GM18499 (cell line): Measurements from ENCODE around the gene NEURL1B.
"Not testable (repeated sequence)": the region's sequence is repeated elsewhere in the genome, so short reads cannot be mapped to it uniquely, and the experiment has no call there.

ENCODE experiments used
- ATAC-seq: cut with Tn5 transposase; IDR thresholded peaks from one replicate; pipeline ENCODE4 v1.9.1; 2021; ENCODE audit warnings: moderate number of reproducible peaks; ENCODE audit not compliant: insufficient read depth, unreplicated experiment

The NEURL1B gene, protein sequence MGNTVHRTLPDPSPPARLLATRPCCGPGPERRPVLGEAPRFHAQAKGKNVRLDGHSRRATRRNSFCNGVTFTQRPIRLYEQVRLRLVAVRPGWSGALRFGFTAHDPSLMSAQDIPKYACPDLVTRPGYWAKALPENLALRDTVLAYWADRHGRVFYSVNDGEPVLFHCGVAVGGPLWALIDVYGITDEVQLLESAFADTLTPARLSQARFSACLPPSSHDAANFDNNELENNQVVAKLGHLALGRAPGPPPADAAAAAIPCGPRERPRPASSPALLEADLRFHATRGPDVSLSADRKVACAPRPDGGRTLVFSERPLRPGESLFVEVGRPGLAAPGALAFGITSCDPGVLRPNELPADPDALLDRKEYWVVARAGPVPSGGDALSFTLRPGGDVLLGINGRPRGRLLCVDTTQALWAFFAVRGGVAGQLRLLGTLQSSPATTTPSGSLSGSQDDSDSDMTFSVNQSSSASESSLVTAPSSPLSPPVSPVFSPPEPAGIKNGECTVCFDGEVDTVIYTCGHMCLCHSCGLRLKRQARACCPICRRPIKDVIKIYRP

DNA sequence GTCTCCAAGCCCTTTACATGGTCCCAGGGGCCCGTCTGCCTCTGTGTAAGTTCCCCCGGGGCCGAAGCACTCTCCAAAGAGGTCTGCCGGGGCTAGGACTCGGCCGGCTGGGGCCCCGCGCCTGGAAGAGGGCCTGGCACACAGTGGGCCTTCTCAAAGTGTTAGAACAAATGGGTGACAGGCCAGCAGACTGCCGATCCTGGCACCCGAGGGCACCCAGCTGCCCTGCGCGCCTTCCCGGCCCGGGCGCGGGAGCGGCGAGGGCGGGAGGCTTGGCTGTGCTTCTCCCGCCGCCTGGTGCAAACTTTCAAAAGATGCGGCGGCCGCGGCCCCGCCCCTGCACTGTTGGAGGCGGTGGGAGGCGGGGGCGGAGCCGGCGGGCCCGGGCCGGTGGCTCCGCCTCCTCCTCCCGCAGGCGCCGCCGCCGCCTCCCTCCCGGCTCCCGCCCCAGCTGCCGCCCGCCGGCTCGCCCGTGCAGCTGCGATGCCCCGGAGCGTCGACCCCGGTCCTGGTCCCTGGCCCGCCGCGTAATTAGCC, at the start of gene NEURL1B:
NEURL1B (plus strand) TSS at position 442 of the 537 bp plus-strand sequence. CDS start 144 bp downstream, outside the sequence.
- no peak for ATAC-seq

DNA sequence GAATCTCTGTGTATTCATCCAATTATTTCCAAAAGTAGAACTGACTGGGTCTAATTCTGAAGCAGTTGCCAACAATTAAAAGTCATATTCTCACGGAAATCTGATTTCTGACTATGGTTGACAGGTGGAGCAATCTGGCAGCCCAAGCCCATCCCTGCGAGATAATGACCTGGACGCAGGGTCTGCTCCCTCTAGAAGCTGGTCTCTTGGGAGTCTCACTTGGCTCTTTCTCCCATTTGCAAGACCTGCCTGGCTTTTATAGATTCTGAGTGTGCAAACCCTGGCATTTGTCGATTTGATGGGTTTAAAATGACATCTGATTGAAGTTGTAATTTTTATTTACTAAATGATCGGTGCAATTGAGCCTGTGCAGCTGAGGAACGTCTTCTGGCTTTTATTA, 49.4 kb upstream of the NEURL1B start:
- no peak for ATAC-seq

DNA sequence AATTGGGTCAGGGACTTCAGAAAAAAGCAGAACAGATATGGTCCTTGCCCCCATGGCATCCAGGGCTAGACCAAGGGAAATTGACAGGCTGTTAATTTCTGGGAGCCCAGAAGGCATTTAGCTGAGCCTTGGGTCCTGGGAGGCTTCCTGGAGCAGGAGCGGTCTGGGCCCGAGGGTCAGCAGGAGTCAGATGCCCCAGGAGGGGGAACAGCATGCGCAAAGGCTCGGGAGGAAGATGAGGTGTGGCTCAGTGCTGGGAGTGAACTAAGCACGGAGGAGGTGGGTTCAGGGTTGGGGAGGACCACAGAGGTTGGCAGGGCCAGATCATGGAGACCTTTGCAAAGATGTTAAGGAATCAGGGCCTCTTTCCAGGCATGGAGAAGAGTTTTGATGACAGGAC, 48.2 kb upstream of the NEURL1B start:
- no peak for ATAC-seq

DNA sequence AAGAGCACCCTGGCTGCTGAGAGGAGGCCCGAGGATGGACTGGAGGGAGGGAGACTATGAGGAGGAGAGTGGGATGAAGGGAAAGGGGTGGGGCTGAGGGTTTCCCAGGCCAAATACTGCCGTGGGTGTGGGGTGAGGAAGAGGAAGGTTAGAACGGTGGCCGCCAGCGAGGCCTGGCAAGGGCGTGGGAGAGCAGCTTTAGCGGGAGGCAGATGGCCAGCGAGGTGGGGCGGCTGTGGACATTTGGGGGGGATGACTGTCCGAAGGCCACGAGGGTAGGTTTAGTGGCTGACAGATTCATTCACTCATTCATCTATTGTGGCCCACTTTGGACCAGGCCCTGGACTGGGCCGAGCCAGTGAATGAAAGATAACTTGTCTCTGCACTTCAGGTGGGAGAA, 47.8 kb upstream of the NEURL1B start:
- ATAC-seq: no peak

DNA sequence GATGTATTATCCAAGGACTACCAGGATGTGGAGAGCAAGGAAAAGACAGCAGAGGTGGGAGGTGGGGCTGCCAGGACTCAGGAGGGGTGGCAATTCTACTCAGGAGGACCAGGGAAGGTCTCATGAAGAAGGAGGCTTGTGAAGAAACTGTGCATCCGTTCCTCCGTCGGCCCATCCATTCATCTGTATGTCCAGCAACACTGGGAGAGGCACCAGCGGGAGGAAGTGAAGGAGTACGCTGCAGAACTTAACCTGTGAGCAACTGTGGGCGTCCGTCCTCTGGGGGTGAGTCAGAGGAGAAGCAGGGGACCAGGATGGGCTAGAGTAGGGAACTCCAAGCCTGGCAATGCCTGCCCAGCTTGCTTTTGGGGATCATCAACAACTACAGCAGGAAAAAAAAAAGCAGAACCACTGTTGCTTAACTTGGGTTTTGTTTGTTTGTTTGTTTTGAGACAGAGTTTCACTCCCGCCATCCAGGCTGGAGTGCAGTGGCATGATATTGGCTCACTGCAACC, 47.3 kb upstream of the NEURL1B start:
- ATAC-seq: no peak

DNA sequence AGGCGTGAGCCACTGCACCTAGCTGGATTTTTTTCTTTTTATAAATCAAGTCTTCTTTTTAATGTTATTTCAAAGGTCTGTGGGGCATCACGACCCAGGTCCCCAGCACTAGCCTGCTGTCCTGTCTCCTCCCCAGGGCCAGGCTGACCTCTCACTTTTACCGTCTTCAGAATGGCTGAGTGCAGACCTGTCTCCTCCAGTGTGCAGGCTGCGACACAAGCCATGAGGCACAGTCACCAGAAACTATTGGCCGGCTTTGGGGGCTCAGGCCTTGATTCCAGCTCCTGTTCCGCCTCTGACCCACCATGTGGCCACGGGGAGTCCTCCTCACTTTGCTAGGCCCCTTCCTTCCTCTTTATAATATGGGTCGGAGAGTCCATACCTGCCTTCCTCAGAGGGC, 46.6 kb upstream of the NEURL1B start:
- no peak for ATAC-seq

DNA sequence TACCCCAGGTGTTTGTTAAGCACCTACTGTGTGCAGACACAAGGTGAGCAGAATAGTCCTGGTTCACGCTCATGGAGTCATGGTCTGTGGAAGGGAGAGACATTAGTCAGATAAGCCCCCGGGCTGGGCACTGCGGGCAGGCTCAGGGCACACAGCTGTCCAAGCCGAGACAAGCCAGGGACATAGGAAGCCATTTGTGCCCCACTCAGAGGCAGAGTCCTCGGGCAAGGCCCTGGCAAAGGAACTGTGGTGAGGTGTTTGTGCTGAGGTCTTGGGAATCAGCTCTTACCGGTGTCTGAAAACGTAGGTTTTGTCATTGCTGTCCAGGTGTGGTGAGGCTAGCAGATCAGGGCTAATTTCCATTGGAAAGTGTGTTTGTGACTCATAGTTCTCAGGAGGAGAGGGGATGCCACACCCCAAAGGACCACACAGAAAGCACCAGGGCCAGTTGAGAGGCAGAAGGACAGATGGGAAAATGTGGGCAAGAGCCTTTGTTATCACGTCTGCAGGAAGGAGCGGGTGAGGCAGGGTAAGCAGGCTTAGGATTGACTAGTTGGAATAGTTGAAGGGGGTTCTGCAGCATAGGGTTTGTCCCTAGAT, 46.1 kb upstream of the NEURL1B start:
- no peak for ATAC-seq

DNA sequence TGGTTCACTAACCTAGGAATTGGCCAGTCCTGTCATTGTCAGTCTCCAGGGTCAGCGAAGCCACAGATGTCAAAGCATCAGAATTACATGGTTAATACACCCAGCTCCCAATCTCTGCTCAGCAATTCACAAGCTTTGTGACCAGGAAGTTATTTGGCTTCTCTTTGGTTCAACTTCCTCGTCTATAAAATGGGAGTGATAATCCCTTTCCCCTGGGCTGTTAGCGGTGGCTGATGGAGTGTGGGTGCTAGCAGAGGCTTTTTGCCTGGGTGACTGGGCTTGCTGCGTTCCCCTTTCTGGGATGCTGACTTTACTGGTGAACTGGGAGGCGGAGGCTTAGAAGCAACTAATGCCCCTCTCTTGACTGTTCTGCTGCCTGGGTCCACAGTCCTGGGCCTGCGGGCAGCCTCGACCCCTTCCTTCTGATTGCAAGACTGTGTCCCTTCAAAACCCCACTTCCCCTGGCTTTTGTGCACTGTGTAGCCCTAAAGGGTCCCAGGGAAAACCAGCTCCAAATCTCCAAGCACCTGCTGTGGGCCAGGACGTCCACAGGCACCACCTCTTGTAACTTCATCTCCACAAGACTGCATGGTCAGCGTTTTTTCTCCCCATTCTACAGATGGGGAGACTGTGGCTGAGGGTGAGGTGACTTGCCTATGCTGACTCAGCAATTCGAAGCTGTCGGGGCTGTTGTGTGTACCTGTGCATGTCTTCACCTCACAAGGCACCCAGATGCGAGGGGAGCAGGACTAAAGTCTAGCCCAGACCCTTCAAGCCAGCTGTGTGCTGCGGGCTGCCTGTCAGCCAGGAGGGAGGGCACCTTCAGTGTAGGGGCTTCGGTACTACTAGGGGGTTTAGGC, 45.2 kb upstream of the NEURL1B start:
- no peak for ATAC-seq

DNA sequence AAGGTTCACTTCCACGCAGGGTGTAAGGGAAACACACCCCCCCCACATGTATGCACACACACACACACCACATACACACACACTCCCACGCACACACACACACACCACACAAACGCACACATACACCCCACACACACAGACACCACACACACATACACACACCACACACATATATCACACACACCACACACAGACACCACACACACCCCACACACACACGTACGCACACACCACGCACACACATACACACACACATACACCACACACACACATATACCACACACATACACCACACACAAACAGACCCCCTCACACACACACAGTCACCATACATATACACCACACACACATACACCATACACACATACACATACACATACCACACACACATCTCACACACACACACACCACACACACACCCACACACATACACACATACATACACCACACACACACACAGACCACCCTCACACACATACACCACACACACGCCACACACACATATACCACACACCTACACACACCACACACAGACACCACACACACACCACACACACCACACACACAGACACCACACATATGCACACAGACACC, 44.3 kb upstream of the NEURL1B start:
- ATAC-seq: no peak

DNA sequence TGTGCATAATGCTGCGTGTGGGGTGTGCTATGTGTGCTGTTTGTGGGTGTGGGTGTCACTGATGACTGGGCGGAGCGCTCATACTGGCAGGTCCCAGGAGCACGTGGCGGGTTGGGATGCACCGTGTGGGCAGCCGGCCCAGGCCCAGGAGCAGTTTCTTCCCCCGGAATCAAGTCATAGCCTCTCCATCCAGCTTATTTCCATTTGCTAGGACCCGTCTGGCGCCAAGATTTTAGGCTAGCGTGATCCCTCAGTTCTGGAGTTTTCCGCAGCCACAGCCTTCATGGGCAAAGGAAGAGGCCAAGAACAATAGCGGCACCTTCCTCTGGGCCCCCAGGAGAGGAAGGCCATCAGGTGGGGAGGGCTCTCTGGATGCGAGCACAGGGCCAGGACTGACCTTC, 43.3 kb upstream of the NEURL1B start:
- ATAC-seq: no peak

DNA sequence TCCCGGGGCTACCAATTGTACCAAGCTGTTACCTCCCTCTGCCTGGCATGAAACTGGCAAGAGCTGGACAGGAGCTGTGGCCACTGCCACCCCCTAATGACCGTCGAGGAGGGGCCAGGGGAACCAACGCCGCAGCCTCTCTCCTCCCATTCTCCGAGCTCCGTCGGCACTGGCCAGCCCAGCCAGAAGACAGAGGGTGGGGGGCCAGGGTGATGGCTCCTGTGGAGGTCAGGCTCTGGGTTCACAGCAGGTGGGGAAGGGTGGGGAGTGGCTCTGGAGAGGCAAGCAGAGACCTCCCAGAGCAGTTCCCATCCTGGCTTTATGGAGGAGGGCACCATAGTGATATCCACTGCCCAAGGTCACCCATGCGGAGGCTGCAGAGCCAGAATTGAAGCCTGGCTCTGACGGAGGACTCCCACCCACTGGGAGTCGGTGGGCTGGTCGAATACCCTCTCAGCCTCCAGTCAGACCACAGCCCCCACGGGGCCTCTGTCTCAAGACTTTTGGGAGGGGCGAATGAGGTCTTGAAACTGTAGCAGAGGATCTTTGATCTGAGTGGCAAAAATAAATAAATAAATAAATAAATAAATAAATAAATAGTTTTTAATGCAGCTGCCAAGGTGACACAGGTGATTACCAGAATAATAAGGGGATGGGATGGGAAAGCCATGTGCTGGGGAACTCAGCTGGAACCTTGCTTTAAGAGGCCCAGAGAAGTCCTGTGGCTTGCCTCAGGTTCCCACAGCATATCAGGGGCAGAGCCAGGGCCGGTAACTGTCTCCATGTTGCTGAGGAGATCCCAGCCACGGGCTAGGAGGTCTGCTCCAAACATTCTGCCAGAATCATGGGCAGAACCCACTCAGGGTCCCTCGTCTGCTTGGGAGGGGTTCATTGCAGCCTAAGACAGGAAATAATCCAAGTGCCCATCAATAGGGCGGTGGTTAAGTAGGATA, 42.5 kb upstream of the NEURL1B start:
- ATAC-seq: no peak

DNA sequence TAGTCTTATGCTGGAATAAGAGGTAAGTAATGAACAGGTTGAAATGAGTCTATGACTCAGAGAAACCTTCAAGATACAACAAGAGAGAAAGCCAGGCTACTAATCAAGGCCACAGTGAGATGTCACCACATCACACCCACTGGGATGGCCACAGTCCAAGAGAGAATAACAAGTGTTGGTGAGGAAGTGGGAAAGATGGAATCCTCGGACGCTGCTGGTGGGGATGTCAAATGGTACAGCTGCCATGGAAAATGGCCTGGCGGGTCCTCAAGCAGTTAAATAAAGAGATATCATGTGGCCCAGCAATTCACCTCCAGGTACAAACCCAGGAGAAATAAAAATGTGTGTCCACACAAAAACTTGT, 41.9 kb upstream of the NEURL1B start:
- ATAC-seq: no peak

DNA sequence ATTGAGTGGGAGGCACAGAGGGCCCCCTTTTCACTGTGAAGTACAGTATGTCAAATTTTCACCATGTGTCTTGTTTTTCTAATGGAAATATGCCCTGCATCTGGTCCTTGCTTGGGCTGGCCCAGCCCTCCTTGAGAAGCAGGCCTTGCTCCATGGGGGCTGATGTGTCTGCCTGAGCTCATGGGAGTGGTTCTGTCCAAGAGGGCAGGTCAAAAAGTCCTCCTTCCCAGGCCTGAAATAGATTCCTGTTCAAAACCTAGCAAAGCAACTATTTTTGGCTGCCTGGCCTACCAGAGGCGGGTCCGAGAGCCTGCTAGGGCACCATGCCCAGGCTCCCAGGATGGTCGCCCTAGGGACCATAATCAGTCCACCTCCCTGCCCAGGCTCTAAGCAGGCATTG, 40.5 kb upstream of the NEURL1B start:
- no peak for ATAC-seq

DNA sequence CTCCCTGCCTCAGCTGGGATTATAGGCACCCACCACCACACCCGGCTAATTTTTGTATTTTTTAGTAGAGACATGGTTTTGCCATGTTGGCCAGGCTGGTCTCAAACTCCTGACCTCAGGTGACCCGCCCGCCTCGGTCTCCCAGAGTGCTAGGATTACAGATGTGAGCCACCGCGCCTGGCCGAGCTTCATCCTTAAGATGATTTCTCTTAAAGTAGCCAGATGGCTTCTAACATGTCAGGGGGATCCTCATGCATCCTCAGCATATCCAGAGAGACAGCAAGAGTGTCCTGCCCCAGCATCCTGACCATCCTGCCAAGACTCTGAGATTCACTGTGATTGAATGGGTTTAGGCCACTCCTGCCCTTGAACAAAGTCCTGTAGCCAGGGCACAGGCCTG, 39.5 kb upstream of the NEURL1B start:
- ATAC-seq: not testable (repeated sequence)

DNA sequence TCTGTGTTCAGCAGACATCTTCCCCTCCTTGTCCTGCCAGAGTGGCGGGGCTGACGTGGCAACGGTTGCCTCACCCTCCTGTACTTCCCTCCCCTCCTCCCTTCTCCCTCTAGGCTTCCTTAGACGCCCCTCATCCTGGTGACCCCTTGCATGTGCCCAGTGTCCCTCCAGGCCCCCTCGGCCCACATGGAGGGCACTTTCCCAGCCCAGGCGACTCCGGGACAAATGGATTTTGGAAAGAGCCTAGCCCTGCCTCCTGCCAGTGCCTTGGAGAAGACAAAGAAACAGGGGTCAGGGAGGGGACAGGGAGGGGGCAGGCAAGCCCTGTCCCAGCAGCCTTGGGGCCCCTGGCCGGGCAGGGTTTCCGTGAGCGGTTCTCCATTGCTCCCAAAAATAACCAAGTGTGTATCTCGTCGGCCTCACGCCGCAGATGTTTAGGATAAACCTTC, 38.3 kb upstream of the NEURL1B start:
- ATAC-seq: no peak

DNA sequence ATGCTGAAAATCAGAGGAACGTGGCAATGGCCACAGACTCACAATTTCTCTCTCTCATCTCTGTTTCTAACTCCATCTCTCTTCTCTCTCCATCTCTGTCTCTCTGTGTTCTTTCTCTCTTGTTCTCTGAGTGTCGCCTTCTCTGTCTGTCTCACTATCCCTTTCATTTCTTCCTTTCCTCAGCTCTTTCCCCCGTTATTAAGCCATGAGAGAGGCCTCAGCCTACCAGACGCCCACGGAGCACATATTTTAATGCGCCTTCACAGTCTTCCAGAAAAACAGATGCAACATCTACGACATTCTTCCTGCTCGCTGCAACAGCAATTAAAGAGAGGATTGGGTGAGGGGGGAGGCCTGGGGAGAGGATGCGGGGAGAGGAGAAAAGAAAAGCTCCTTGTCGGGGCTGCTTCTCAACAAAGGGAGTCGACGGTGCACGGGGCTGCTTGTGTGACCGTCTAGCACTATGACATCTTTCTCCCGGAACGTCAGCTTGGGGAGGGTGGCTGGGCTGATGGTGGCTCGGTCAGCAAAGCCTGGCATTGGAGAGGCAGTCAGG, 37.7 kb upstream of the NEURL1B start:
- no peak for ATAC-seq

DNA sequence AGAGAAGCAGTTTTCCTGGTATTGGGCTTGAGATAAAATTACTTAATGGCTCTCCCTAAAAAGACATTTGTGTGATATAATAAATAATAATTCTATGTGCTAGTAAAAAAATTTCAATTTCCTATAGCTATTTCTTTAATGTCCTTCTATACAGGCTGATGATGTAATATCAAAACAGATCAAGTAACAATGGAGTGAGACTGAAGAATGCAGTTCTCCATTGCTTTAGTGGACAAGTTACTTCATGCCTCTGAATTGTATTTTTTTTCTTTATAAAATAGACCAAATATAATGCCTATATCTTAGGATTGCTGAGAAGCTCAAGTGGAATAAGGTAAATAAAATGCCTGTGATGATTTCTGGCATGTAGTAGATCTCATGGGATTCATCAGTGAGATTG, 35.6 kb upstream of the NEURL1B start:
- ATAC-seq: no peak

DNA sequence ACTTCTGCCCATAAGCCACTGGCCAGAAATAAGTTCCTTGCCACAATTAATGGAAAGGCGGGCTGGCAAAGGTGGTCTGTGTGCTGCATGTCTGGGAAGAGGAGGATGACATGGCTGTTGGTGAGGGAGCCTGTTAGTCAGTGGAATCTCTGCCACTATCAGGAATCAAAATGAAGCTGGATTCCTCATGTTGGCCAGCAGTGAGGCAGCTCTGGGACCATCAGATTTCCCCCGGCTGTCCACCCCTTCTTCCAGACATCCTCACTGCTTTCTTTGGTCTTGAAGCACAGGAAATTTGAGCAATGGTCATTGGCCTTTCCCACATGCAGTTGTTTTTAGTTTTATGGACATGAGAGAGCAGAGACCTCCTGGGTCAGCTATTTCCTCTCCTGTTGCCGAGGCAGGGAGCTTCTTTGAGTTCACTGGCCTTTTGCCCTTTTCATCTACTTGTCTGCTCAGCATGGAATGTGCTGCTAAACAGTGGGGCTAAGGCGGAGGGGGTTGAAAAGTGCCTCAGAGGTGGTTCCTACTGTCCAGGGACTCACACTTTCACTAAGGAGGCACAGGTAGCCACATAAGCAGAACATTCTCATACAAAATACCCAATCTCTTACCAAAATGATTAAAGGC, 34.8 kb upstream of the NEURL1B start:
- ATAC-seq: no peak
